SU-DHL-6 (cell line): ENCODE measurements around the gene IGF2.

Experiments
- EZH2phosphoT487 ChIP-seq: fragments of 200-600 bp; sonication (generic), shearing (Covaris generic); conservative IDR thresholded peaks from 2 replicates; pipeline ENCODE4 v1.6.1; 2018; ENCODE audit warnings: mild to moderate bottlenecking, antibody characterized with exemption, low read length, moderate library complexity, mixed read lengths
- TF ChIP-seq, protein P1 (sequence below): fragments of 200-600 bp; sonication (generic); IDR thresholded peaks from one replicate; pipeline ENCODE4 v1.5.1; 2017; ENCODE audit warnings: antibody characterized with exemption, mild to moderate bottlenecking, low read length, moderate library complexity; ENCODE audit not compliant: insufficient read depth, poor library complexity, severe bottlenecking

DNA sequence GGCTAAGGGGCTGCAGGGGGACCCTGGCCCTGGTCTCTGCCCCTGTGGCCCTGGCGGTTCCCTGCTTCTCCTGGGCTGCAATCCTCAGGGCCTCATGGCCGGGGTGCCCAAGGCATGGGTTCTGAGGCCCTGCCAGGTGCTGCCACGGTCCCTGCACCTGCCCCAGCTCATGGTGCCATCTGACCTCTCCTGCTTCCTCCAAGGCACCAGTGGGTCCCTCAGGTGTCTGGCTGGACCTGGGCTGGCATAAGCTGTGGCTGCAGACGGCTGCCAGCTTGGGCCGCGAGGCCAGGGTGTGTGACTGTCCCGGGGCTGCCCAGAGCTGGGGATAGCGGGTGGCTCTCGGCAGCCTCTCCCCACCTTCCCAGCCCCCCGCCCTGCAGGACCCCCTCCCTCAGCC lies 19.8 kb upstream of the IGF2 start:
- TF ChIP-seq, protein P1, sequence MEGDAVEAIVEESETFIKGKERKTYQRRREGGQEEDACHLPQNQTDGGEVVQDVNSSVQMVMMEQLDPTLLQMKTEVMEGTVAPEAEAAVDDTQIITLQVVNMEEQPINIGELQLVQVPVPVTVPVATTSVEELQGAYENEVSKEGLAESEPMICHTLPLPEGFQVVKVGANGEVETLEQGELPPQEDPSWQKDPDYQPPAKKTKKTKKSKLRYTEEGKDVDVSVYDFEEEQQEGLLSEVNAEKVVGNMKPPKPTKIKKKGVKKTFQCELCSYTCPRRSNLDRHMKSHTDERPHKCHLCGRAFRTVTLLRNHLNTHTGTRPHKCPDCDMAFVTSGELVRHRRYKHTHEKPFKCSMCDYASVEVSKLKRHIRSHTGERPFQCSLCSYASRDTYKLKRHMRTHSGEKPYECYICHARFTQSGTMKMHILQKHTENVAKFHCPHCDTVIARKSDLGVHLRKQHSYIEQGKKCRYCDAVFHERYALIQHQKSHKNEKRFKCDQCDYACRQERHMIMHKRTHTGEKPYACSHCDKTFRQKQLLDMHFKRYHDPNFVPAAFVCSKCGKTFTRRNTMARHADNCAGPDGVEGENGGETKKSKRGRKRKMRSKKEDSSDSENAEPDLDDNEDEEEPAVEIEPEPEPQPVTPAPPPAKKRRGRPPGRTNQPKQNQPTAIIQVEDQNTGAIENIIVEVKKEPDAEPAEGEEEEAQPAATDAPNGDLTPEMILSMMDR, result no peak
- no peak for TF ChIP-seq EZH2phosphoT487
